HEK293 (cell line): Measurements from ENCODE around the gene KCNK2.

Source experiments
- CTCF ChIA-PET: fragments of 350-600 bp; formaldehyde crosslinking; extraction: SDS; loops from one replicate; lab custom pipeline; 2021; ENCODE audit warnings: antibody characterized with exemption; lab: Yijun Ruan, JAX
- POLR2A ChIA-PET: fragments of 300-600 bp; formaldehyde crosslinking; extraction: SDS; loops from one replicate; lab custom pipeline; 2020; ENCODE audit warnings: antibody characterized with exemption, inconsistent platforms; lab: Yijun Ruan, JAX
- H3K27ac ChIP-seq: fragments of 200-500 bp; sonication (Bioruptor generic); 2 replicates; pipeline ENCODE4 v1.5.1; 2014; ENCODE audit warnings: low read depth, low read length, control low read depth, inconsistent platforms; ENCODE audit errors: extremely low read depth
- H3K36me3 ChIP-seq, 2 experiments: fragments of 200-500 bp in 1 of 2; sonication (Bioruptor generic) in 1 of 2; 1 replicate in 1 of 2; 2 replicates in 1 of 2; pipeline ENCODE4 v1.5.1; 2014 to 2017; ENCODE audit warnings: inconsistent platforms in 2 of 2, low read length in 2 of 2; ENCODE audit not compliant: control insufficient read depth in 2 of 2, insufficient read depth in 1 of 2
- H3K4me1 ChIP-seq: fragments of 200-500 bp; sonication (Bioruptor generic); 2 replicates; pipeline ENCODE4 v1.5.1; 2014; ENCODE audit warnings: mild to moderate bottlenecking, low read length, inconsistent platforms; ENCODE audit not compliant: control insufficient read depth, insufficient read depth
- H3K4me3 ChIP-seq: 2 replicates; pipeline ENCODE4 v1.5.1; 2011; ENCODE audit warnings: low read depth, mild to moderate bottlenecking, control low read depth, low read length, moderate library complexity
- H3K9me3 ChIP-seq: fragments of 200-500 bp; sonication (Bioruptor generic); 2 replicates; pipeline ENCODE4 v1.5.1; 2014; ENCODE audit warnings: low read depth, low read length, inconsistent platforms; ENCODE audit not compliant: control insufficient read depth, insufficient read depth
- EGR2 ChIP-seq: fragments of 450-650 bp; formaldehyde crosslinking; IDR thresholded peaks from 2 replicates; pipeline ENCODE4 v1.5.1; 2016; ENCODE audit warnings: low read depth, missing biosample characterization, missing genetic modification characterization
- HOXC10 ChIP-seq: sonication (generic); formaldehyde crosslinking; IDR thresholded peaks from 2 replicates; pipeline ENCODE4 v1.8.1; 2023; ENCODE audit warnings: mild to moderate bottlenecking, missing genetic modification reagents
- KLF16 ChIP-seq: fragments of 450-650 bp; formaldehyde crosslinking; IDR thresholded peaks from 2 replicates; pipeline ENCODE4 v1.5.1; 2017; ENCODE audit warnings: missing biosample characterization, missing genetic modification characterization
- TRIM28 ChIP-seq: IDR thresholded peaks from 2 replicates; pipeline ENCODE4 v1.6.1; 2011; ENCODE audit warnings: low read length, control low read depth, borderline replicate concordance
- ZBTB48 ChIP-seq: fragments of 450-650 bp; formaldehyde crosslinking; IDR thresholded peaks from 2 replicates; pipeline ENCODE4 v1.5.1; 2016; ENCODE audit warnings: missing biosample characterization, missing genetic modification characterization
- ZNF121 ChIP-seq: fragments of 450-650 bp; formaldehyde crosslinking; IDR thresholded peaks from 2 replicates; pipeline ENCODE4 v1.5.1; 2016; ENCODE audit warnings: missing biosample characterization, missing genetic modification characterization
- ZNF133 ChIP-seq: fragments of 450-650 bp; formaldehyde crosslinking; IDR thresholded peaks from 2 replicates; pipeline ENCODE4 v1.5.1; 2016; ENCODE audit warnings: missing biosample characterization, missing genetic modification characterization
- ZNF169 ChIP-seq: fragments of 450-650 bp; formaldehyde crosslinking; IDR thresholded peaks from 2 replicates; pipeline ENCODE4 v1.5.1; 2016; ENCODE audit warnings: missing biosample characterization, missing genetic modification characterization
- ZNF175 ChIP-seq: fragments of 450-650 bp; formaldehyde crosslinking; IDR thresholded peaks from 2 replicates; pipeline ENCODE4 v1.5.1; 2016; ENCODE audit warnings: missing biosample characterization, missing genetic modification characterization
- ZNF37A ChIP-seq: fragments of 450-650 bp; IDR thresholded peaks from 2 replicates; pipeline ENCODE4 v1.5.1; 2018; ENCODE audit warnings: missing biosample characterization, missing genetic modification characterization
- ZNF473 ChIP-seq: fragments of 450-650 bp; formaldehyde crosslinking; IDR thresholded peaks from 2 replicates; pipeline ENCODE4 v1.5.1; 2017; ENCODE audit warnings: missing biosample characterization, missing genetic modification characterization
- ZNF48 ChIP-seq: fragments of 450-650 bp; formaldehyde crosslinking; IDR thresholded peaks from 2 replicates; pipeline ENCODE4 v1.5.1; 2016; ENCODE audit warnings: missing biosample characterization, missing genetic modification characterization
- ZNF510 ChIP-seq: fragments of 450-650 bp; formaldehyde crosslinking; IDR thresholded peaks from 2 replicates; pipeline ENCODE4 v1.5.1; 2018; ENCODE audit warnings: mild to moderate bottlenecking, missing genetic modification characterization, missing biosample characterization; ENCODE audit not compliant: insufficient replicate concordance
- ZNF521 ChIP-seq: fragments of 450-650 bp; formaldehyde crosslinking; IDR thresholded peaks from 2 replicates; pipeline ENCODE4 v1.5.1; 2017; ENCODE audit warnings: missing biosample characterization, mild to moderate bottlenecking, missing genetic modification characterization
- ZNF560 ChIP-seq: fragments of 450-650 bp; formaldehyde crosslinking; IDR thresholded peaks from 2 replicates; pipeline ENCODE4 v1.5.1; 2017; ENCODE audit warnings: missing biosample characterization, missing genetic modification characterization, borderline replicate concordance
- ZNF701 ChIP-seq: fragments of 450-650 bp; formaldehyde crosslinking; IDR thresholded peaks from 2 replicates; pipeline ENCODE4 v1.5.1; 2016; ENCODE audit warnings: missing biosample characterization, missing genetic modification characterization
- TF ChIP-seq, protein P1 (sequence below): fragments of 450-650 bp; formaldehyde crosslinking; IDR thresholded peaks from 2 replicates; pipeline ENCODE4 v1.5.1; 2016; ENCODE audit warnings: missing biosample characterization, missing genetic modification characterization
- TF ChIP-seq, protein P2 (sequence below): fragments of 450-650 bp; formaldehyde crosslinking; IDR thresholded peaks from 2 replicates; pipeline ENCODE4 v1.5.1; 2016; ENCODE audit warnings: missing biosample characterization, missing genetic modification characterization
- TF ChIP-seq, protein P3 (sequence below): fragments of 450-650 bp; formaldehyde crosslinking; IDR thresholded peaks from 2 replicates; pipeline ENCODE4 v1.5.1; 2017; ENCODE audit warnings: missing biosample characterization, mild to moderate bottlenecking, missing genetic modification characterization, moderate library complexity
- TF ChIP-seq, protein P4 (sequence below): fragments of 450-650 bp; formaldehyde crosslinking; IDR thresholded peaks from 2 replicates; pipeline ENCODE4 v1.5.1; 2016; ENCODE audit warnings: missing biosample characterization, missing genetic modification characterization

Gene KCNK2

DNA sequence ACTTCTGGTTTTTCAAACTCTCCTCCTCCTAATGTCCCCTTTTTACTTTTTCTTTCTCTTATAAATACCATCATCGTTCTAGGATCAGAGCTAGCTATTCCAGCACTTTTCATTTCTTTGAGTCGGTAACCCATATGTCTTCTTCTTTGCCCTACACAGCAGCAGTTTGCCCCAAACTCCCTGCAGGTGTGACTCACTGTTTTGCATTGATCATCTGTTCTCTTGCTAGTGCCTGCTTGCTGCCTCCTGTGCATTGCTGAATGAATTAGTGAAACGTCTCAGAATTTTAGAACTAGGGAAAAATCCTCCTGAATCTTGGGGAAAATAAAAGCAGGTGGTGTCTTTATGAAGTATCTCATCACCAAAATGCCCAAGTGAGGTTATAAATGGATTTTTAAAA is 21.7 kb downstream of the KCNK2 start:
- Histone ChIP-seq H3K9me3 (no peaks in the 10 kb centered on the region), H3K4me3 (no peak overlapping the region), H3K36me3 (no peaks in the 10 kb centered on the region), H3K4me1 (no peaks in the 10 kb centered on the region), H3K27ac (no peak overlapping the region)
- TF ChIP-seq ZNF175 (tag by site-specific recombination) (no peak), ZBTB48 (no peak), ZNF701 (tag by site-specific recombination) (no peak), ZNF473 (tag by site-specific recombination) (no peak), ZNF560 (no peak), ZNF521 (tag by site-specific recombination) (no peak), ZNF510 (tag by site-specific recombination) (no peak), ZNF48 (tag by site-specific recombination) (no peak)
- TF ChIP-seq, protein P1, sequence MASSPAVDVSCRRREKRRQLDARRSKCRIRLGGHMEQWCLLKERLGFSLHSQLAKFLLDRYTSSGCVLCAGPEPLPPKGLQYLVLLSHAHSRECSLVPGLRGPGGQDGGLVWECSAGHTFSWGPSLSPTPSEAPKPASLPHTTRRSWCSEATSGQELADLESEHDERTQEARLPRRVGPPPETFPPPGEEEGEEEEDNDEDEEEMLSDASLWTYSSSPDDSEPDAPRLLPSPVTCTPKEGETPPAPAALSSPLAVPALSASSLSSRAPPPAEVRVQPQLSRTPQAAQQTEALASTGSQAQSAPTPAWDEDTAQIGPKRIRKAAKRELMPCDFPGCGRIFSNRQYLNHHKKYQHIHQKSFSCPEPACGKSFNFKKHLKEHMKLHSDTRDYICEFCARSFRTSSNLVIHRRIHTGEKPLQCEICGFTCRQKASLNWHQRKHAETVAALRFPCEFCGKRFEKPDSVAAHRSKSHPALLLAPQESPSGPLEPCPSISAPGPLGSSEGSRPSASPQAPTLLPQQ (tag by site-specific recombination): no peak
- TF ChIP-seq, protein P2, sequence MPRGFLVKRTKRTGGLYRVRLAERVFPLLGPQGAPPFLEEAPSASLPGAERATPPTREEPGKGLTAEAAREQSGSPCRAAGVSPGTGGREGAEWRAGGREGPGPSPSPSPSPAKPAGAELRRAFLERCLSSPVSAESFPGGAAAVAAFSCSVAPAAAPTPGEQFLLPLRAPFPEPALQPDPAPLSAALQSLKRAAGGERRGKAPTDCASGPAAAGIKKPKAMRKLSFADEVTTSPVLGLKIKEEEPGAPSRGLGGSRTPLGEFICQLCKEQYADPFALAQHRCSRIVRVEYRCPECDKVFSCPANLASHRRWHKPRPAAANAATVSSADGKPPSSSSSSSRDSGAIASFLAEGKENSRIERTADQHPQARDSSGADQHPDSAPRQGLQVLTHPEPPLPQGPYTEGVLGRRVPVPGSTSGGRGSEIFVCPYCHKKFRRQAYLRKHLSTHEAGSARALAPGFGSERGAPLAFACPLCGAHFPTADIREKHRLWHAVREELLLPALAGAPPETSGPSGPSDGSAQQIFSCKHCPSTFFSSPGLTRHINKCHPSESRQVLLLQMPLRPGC (tag by site-specific recombination): no peak
- ChIA-PET POLR2A (no interaction called here), CTCF (no interaction called here)

DNA sequence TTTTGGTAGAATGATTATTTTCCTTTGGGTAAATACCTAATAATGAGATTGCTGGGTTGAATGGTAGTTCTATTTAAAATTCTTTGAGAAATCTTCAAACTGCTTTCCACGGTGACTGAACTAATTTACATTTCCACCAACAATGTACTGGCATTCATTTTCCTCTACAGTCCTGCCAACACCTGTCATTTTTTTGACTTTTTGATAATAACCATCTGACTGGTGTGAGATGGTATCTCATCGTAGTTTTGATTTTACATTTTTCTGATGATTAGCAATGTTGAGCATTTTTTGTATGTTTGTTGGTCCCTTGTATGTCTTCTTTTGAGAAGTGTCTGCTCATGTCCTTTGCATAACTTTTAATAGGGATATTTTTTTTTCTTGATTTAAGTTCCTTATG is 23.5 kb downstream of the KCNK2 start:
- no peak overlapping the region for H3K27ac ChIP-seq
- H3K36me3 ChIP-seq: no peaks in the 10 kb centered on the region
- POLR2A ChIA-PET: no interaction called here
- H3K9me3 ChIP-seq: no peaks in the 10 kb centered on the region
- no peak for TF ChIP-seq ZNF169 (tag by site-specific recombination)
- no peak for TF ChIP-seq EGR2 (tag by site-specific recombination)
- no peak for TF ChIP-seq KLF16 (tag by site-specific recombination)
- TF ChIP-seq ZNF121 (tag by site-specific recombination): no peak
- TF ChIP-seq, protein P3, sequence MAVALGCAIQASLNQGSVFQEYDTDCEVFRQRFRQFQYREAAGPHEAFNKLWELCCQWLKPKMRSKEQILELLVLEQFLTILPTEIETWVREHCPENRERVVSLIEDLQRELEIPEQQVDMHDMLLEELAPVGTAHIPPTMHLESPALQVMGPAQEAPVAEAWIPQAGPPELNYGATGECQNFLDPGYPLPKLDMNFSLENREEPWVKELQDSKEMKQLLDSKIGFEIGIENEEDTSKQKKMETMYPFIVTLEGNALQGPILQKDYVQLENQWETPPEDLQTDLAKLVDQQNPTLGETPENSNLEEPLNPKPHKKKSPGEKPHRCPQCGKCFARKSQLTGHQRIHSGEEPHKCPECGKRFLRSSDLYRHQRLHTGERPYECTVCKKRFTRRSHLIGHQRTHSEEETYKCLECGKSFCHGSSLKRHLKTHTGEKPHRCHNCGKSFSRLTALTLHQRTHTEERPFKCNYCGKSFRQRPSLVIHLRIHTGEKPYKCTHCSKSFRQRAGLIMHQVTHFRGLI (tag by site-specific recombination): no peak
- no peak for TF ChIP-seq ZNF37A (tag by site-specific recombination)
- TF ChIP-seq ZNF133 (tag by site-specific recombination): no peak
- TF ChIP-seq, protein P4, sequence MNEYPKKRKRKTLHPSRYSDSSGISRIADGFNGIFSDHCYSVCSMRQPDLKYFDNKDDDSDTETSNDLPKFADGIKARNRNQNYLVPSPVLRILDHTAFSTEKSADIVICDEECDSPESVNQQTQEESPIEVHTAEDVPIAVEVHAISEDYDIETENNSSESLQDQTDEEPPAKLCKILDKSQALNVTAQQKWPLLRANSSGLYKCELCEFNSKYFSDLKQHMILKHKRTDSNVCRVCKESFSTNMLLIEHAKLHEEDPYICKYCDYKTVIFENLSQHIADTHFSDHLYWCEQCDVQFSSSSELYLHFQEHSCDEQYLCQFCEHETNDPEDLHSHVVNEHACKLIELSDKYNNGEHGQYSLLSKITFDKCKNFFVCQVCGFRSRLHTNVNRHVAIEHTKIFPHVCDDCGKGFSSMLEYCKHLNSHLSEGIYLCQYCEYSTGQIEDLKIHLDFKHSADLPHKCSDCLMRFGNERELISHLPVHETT: no peak
- no peak for TF ChIP-seq TRIM28
- TF ChIP-seq HOXC10: no peak
- no peaks in the 10 kb centered on the region for H3K4me1 ChIP-seq
- CTCF ChIA-PET: no interaction called here
- H3K4me3 ChIP-seq: no peak overlapping the region
